AG09319 (cell line): Measurements from ENCODE around the gene LCNL1.

Source experiments
- DNase-seq: peaks from one replicate; pipeline ENCODE4 v3.0.0-alpha.2; 2010; ENCODE audit warnings: low read depth; ENCODE audit errors: extremely low read depth
- TF ChIP-seq, protein P1 (sequence below): IDR thresholded peaks from 2 replicates; pipeline ENCODE4 v1.5.1; 2011; ENCODE audit warnings: low read depth, mild to moderate bottlenecking, inconsistent platforms, low read length, moderate library complexity

The LCNL1 gene

GRCh38 chr9:136982232-136983051, at the start of gene LCNL1:
TSS of gene LCNL1 (plus strand) at chr9:136982993. CDS start at chr9:136983587, 594 bp downstream.
- no peak for DNase-seq

GRCh38 chr9:136934277-136934676, 48.5 kb upstream of the LCNL1 start:
- TF ChIP-seq, protein P1, sequence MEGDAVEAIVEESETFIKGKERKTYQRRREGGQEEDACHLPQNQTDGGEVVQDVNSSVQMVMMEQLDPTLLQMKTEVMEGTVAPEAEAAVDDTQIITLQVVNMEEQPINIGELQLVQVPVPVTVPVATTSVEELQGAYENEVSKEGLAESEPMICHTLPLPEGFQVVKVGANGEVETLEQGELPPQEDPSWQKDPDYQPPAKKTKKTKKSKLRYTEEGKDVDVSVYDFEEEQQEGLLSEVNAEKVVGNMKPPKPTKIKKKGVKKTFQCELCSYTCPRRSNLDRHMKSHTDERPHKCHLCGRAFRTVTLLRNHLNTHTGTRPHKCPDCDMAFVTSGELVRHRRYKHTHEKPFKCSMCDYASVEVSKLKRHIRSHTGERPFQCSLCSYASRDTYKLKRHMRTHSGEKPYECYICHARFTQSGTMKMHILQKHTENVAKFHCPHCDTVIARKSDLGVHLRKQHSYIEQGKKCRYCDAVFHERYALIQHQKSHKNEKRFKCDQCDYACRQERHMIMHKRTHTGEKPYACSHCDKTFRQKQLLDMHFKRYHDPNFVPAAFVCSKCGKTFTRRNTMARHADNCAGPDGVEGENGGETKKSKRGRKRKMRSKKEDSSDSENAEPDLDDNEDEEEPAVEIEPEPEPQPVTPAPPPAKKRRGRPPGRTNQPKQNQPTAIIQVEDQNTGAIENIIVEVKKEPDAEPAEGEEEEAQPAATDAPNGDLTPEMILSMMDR = no peak
- no peak for DNase-seq

More at GRCh38 chr9:136982232-136983051, at the start of gene LCNL1:
- TF ChIP-seq, protein P1 = no peak

DNA sequence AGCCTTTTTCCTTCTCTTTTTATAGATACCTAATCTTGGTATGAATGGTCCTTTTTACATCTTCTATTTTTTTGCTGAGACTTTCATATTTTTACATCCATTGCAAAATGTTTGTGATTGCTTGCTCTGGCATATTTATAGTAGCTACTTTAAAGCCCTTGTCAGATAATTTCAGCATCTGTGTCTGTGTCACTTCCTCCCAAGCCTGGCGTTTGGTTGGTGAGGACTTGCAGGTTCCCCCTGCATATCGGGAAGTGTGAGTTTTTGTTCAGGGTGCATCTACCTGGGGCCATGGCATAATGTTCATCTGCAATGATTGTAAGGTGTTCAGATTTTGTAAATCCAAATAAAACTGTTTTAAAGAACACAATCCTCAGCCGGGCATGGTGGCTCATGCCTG, 47.1 kb upstream of the LCNL1 start:
- TF ChIP-seq, protein P1 = no peak
- DNase-seq = no peak

DNA sequence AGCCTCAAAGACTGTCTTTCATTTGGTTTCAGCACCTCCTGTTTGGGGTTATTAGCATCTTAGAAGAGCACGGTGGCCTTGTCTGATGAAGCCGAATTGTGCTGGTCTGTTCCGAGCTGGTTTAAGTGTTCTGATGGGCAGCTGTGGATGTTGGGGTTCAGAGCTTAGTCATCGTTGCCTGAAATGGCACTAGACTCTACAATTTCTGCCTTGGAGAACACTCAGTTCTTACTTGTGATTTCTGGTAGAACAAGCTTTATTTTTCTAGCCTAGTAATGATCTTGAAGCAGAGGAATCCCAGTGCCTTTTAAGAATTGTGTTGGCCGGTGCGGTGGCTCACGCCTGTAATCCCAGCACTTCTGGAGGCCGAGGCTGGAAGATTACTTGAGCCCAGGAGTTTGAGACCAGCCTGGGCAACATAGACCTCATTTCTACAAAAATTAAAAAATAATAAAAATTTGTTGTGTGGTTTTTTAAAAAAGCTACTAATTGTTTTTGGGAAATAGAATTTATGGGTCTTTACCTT, 46.1 kb upstream of the LCNL1 start:
- no peak for DNase-seq

GRCh38 chr9:136937186-136938001, 45.4 kb upstream of the LCNL1 start:
- TF ChIP-seq, protein P1 = no peak

More for the DNA sequence above, 46.1 kb upstream of the LCNL1 start:
- TF ChIP-seq, protein P1 = no peak

GRCh38 chr9:136939431-136939995, 43.3 kb upstream of the LCNL1 start:
- TF ChIP-seq, protein P1 = no peak
- DNase-seq = no peak

More at GRCh38 chr9:136937186-136938001, 45.4 kb upstream of the LCNL1 start:
- DNase-seq = no peak
